ENCODE data around the gene ADCY5.

GRCh38 chr3:123420416-123420968, 28.4 kb downstream of the ADCY5 start:
- TF ChIP-seq CTCF (IDR thresholded peaks at IDR 0.05; ENCODE audit: low read length) (no peak), EZH2 (IDR thresholded peaks at IDR 0.05; ENCODE audit: borderline replicate concordance, low read length) (no peak)

All from OCI-LY1 (cell line).